ENCODE data around the gene MOV10L1. TPM values are rescaled to one million over a fixed set of nuclear protein-coding genes. Genes with fewer than 3 reads are reported as not detected.
A peak's percentile ranks its signal among the peaks of the same experiment; 100 is the strongest.

Gene MOV10L1
- total and polyA plus RNA-seq, 2 donors (not counting 3 experiments of a cell fraction or from before 2014, with no cell fraction given): 27.6 to 37.6 TPM

DNA sequence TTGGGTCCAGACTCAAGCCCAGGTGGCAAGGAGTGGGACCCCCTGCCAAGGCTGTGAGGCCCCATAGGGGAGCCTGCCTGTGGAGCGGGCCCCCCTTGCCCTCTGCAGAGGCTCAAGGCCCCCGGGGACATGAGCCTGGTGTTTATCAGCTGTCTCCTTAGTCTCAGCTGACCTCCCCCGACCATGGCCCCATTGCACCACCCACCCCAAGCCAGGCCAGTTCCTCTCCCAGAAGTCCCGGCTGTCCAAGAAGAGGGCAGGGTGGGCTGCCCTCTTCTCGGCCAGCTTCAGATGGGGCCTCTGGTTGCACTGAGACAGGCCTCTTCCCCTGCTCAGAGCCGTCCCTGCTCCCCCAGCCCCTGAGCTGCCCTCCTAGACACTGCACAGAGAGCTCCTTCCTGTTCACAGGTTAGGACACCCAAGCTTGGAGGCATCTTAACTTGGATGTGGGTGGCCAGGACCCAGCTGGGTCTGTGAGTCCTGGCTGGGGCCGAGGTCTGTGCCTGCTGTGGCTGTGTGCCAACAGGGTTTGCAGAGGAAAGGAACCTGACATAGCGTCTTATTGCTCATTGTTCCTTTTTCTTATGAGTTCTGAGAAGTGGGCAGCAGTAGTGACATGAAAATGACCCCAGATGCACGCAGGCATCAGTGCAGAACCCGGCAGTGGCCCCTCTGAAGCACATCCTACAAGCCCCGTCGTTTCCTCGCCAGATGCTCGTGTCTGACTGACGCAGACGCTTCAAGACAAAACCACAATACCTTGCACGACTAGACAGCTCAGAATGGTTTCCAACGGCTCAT is 101.3 kb downstream of the MOV10L1 start:
- Histone ChIP-seq H3K27me3 (ENCODE audit: control insufficient read depth in 2 of 2, insufficient read depth in 2 of 2, low read length in 2 of 2) (no peaks in the 10 kb centered on the region), H3K9ac (replicated peaks; ENCODE audit: extremely low read depth, insufficient read depth, low read length) (peak overlapping the region; percentile 30), H2AFZ (ENCODE audit: low read depth, low read length) (no peak overlapping the region), H3K36me3 (ENCODE audit: control insufficient read depth in 2 of 2, extremely low read depth in 1 of 2, insufficient read depth in 2 of 2, low read length in 2 of 2) (peaks cover 8 to 11% of the 10 kb centered on the region in 2 experiments), H3K9me1 (replicated peaks; ENCODE audit: control insufficient read depth, extremely low read depth, insufficient read depth, low read length) (no peaks in the 10 kb centered on the region), H3K4me2 (ENCODE audit: insufficient read depth, low read length) (no peak overlapping the region), H3K4me3 (replicated peaks in 1 of 3; ENCODE audit: insufficient read depth in 1 of 3, low read depth in 1 of 3, low read length in 3 of 3) (no peak overlapping the region), H3K79me2 (ENCODE audit: control insufficient read depth, insufficient read depth, low read length) (peaks cover 69% of the 10 kb centered on the region), H3K27ac (ENCODE audit: insufficient read depth, low read depth, low read length) (peak overlapping the region; percentile 19), H4K20me1 (replicated peaks; ENCODE audit: control insufficient read depth, extremely low read depth, insufficient read depth, low read length) (no peaks in the 10 kb centered on the region), H3K9me3 (replicated peaks; ENCODE audit: control insufficient read depth, insufficient read depth, low read length) (no peaks in the 10 kb centered on the region), H3K4me1 (ENCODE audit: control insufficient read depth, extremely low read depth, insufficient read depth, low read length) (peaks cover 27% of the 10 kb centered on the region)
- dilution Hi-C loops (cut with MboI; ENCODE audit: extremely low pct_ligation_motif_present, low sequenced_read_pairs) (no loop called here), intact Hi-C loops (cut with micrococcal nuclease) (loop anchor here (5.0 kb wide), 1 partner anchor 79 kb away; no protein-coding TSS in a partner anchor)
- TF ChIP-seq POLR2A (IDR thresholded peaks at IDR 0.05; ENCODE audit: low read depth, low read length) (no peak), JUN (IDR thresholded peaks at IDR 0.05; ENCODE audit: borderline replicate concordance, insufficient read depth, insufficient read length, low read depth) (no peak), POLR2AphosphoS5 (IDR thresholded peaks at IDR 0.05; ENCODE audit: insufficient read depth, low read depth, low read length) (no peak), MAX (IDR thresholded peaks at IDR 0.05; ENCODE audit: insufficient read depth, insufficient read length) (no peak), GATA2 (IDR thresholded peaks at IDR 0.05; ENCODE audit: insufficient read depth, insufficient read length, low read depth, low read length) (no peak), MYC (IDR thresholded peaks at IDR 0.05; ENCODE audit: low read depth, low read length) (no peak), CTCF (IDR thresholded peaks at IDR 0.05; ENCODE audit: extremely low read depth in 1 of 2, insufficient read depth in 1 of 2, low read depth in 1 of 2, low read length in 2 of 2) (no peak), EZH2 (IDR thresholded peaks at IDR 0.05; ENCODE audit: borderline replicate concordance, low read depth, low read length, severe bottlenecking) (no peak), FOS (IDR thresholded peaks at IDR 0.05; ENCODE audit: borderline replicate concordance, insufficient read depth, low read length) (no peak)
- FAIRE-seq (no peak), DNase-seq (ENCODE audit: low read depth, low spot score) (no peak)
- CTCF ChIA-PET: interaction anchor here (0.7 to 2.2 kb wide), 6 partner anchors 8 to 47 kb away, joined by 3 to 19 read pairs (median 3); no protein-coding TSS in a partner anchor
- BruUV-seq (replicated peaks): no TSS peak
- POLR2A ChIA-PET: interaction anchor here (0.7 kb wide), 1 partner anchor 42 kb away, joined by 3 read pairs; no protein-coding TSS in a partner anchor

Measured in endothelial cell of umbilical vein (primary cell).